ENCODE measurements around the gene EIF3D. TPM values are rescaled to one million over a fixed set of nuclear protein-coding genes. Genes with fewer than 3 reads are reported as not detected.

EIF3D gene
- total and polyA plus RNA-seq, 2 donors from 2014 or later, result 129 to 140 TPM

GRCh38 chr22:36464715-36465231, 64.2 kb downstream of the EIF3D start:
- H3K36me3 ChIP-seq (ENCODE audit: control insufficient read depth in 2 of 3, insufficient read depth in 3 of 3, low read length in 3 of 3), result peaks cover 0 to 5% (median 0%) of the 10 kb centered on the region in 3 donors
- FAIRE-seq (no peak), DNase-seq (no peak)
- no peaks in the 10 kb centered on the region for H3K27me3 ChIP-seq (ENCODE audit: control insufficient read depth, insufficient read depth, low read length)
- intact Hi-C loops (cut with DNase I), result no loop called here
- H3K4me1 ChIP-seq (ENCODE audit: control insufficient read depth in 2 of 3, insufficient read depth in 2 of 3, low read depth in 1 of 3, low read length in 3 of 3), result peaks cover 0 to 23% (median 16%) of the 10 kb centered on the region in 3 donors
- no peaks in the 10 kb centered on the region for H3K9me3 ChIP-seq (ENCODE audit: control insufficient read depth in 2 of 3, insufficient read depth in 1 of 3, low read length in 3 of 3)
- H3K4me3 ChIP-seq (ENCODE audit: low read length in 3 of 3), result no peak overlapping the region
- peak overlapping the region; percentile 63 to 67 for H3K27ac ChIP-seq (ENCODE audit: low read depth in 2 of 2, low read length in 2 of 2)
- H3K9ac ChIP-seq (ENCODE audit: low read length in 3 of 3), result no peak overlapping the region
- no peak for TF ChIP-seq CTCF (IDR thresholded peaks at IDR 0.05; ENCODE audit: borderline replicate concordance, extremely low read depth, insufficient read depth)

- DNase-seq, result peak in 1 of 5 donors; percentile 89
- TF ChIP-seq CTCF (IDR thresholded peaks at IDR 0.05; ENCODE audit: borderline replicate concordance, extremely low read depth, insufficient read depth), result no peak
- peak overlapping the region; percentile 38 to 75 for H3K27ac ChIP-seq (ENCODE audit: low read depth in 2 of 2, low read length in 2 of 2)
- H3K4me3 ChIP-seq (ENCODE audit: low read length in 3 of 3), result no peak overlapping the region
- H3K27me3 ChIP-seq (ENCODE audit: control insufficient read depth, insufficient read depth, low read length), result no peaks in the 10 kb centered on the region
- no peak for FAIRE-seq
- H3K9ac ChIP-seq (ENCODE audit: low read length in 3 of 3), result no peak overlapping the region
- peaks cover 0 to 5% (median 0%) of the 10 kb centered on the region in 3 donors for H3K36me3 ChIP-seq (ENCODE audit: control insufficient read depth in 2 of 3, insufficient read depth in 3 of 3, low read length in 3 of 3)
- intact Hi-C loops (cut with DNase I), result no loop called here
- no peaks in the 10 kb centered on the region for H3K9me3 ChIP-seq (ENCODE audit: control insufficient read depth in 2 of 3, insufficient read depth in 1 of 3, low read length in 3 of 3)
- peaks cover 3 to 18% (median 16%) of the 10 kb centered on the region in 3 donors for H3K4me1 ChIP-seq (ENCODE audit: control insufficient read depth in 2 of 3, insufficient read depth in 2 of 3, low read depth in 1 of 3, low read length in 3 of 3)
Observed at GRCh38 chr22:36463783-36464184, 65.2 kb downstream of the EIF3D start.

- intact Hi-C loops (cut with DNase I), result no loop called here
- Histone ChIP-seq H3K36me3 (ENCODE audit: control insufficient read depth in 2 of 3, insufficient read depth in 3 of 3, low read length in 3 of 3) (peaks cover 0 to under 1% (median 0%) of the 10 kb centered on the region in 3 donors), H3K4me3 (ENCODE audit: low read length in 3 of 3) (no peak overlapping the region), H3K9ac (ENCODE audit: low read length in 3 of 3) (peak overlapping the region in 2 of 3 donors; percentile 41 to 64), H3K27ac (ENCODE audit: low read depth in 2 of 2, low read length in 2 of 2) (peak overlapping the region; percentile 62 to 71), H3K4me1 (ENCODE audit: control insufficient read depth in 2 of 3, insufficient read depth in 2 of 3, low read depth in 1 of 3, low read length in 3 of 3) (peaks cover 3 to 20% (median 20%) of the 10 kb centered on the region in 3 donors), H3K9me3 (ENCODE audit: control insufficient read depth in 2 of 3, insufficient read depth in 1 of 3, low read length in 3 of 3) (no peaks in the 10 kb centered on the region), H3K27me3 (ENCODE audit: control insufficient read depth, insufficient read depth, low read length) (no peaks in the 10 kb centered on the region)
- no peak for TF ChIP-seq CTCF (IDR thresholded peaks at IDR 0.05; ENCODE audit: borderline replicate concordance, extremely low read depth, insufficient read depth)
- DNase-seq (peak; percentile 89 to 96 (median 93)), FAIRE-seq (no peak)
Observed at GRCh38 chr22:36461665-36462649, 67.0 kb downstream of the EIF3D start.

Other genes starting within 250 kb of the EIF3D start
- gene MYH9, start 141.2 kb downstream of the EIF3D start, total RNA-seq, result 655 TPM
- 85.2 TPM for gene MYH9, start 141.2 kb downstream of the EIF3D start, polyA plus RNA-seq (ENCODE audit: insufficient read depth, low read depth, low replicate concordance)
- gene TXN2, start 47.5 kb downstream of the EIF3D start, total RNA-seq, result 72.8 TPM
- gene TXN2, start 47.5 kb downstream of the EIF3D start, polyA plus RNA-seq (ENCODE audit: insufficient read depth, low read depth, low replicate concordance), result 194 TPM
- 8.5 TPM for gene FOXRED2, start 22.1 kb downstream of the EIF3D start, total RNA-seq
- gene FOXRED2, start 22.1 kb downstream of the EIF3D start, polyA plus RNA-seq (ENCODE audit: insufficient read depth, low read depth, low replicate concordance), result 6.5 TPM
- not detected for gene CACNG2, start 174.6 kb upstream of the EIF3D start, total RNA-seq
- gene CACNG2, start 174.6 kb upstream of the EIF3D start, polyA plus RNA-seq (ENCODE audit: insufficient read depth, low read depth, low replicate concordance), result not detected
- 33.1 TPM for gene IFT27, start 247.0 kb upstream of the EIF3D start, total RNA-seq
- 52.7 TPM for gene IFT27, start 247.0 kb upstream of the EIF3D start, polyA plus RNA-seq (ENCODE audit: insufficient read depth, low read depth, low replicate concordance)